Activated naive CD4-positive, alpha-beta T cell treated with Interleukin-2 at 50 U/mL for 16 hours (primary cell): Measurements from ENCODE around the gene NAPSA.
"Not testable (repeated sequence)": the region's sequence is repeated elsewhere in the genome, so short reads cannot be mapped to it uniquely, and the experiment has no call there.

Experiments used
- DNase-seq: peaks from one replicate; pipeline ENCODE4 v3.0.0-alpha.2; 2020

The NAPSA gene

DNA sequence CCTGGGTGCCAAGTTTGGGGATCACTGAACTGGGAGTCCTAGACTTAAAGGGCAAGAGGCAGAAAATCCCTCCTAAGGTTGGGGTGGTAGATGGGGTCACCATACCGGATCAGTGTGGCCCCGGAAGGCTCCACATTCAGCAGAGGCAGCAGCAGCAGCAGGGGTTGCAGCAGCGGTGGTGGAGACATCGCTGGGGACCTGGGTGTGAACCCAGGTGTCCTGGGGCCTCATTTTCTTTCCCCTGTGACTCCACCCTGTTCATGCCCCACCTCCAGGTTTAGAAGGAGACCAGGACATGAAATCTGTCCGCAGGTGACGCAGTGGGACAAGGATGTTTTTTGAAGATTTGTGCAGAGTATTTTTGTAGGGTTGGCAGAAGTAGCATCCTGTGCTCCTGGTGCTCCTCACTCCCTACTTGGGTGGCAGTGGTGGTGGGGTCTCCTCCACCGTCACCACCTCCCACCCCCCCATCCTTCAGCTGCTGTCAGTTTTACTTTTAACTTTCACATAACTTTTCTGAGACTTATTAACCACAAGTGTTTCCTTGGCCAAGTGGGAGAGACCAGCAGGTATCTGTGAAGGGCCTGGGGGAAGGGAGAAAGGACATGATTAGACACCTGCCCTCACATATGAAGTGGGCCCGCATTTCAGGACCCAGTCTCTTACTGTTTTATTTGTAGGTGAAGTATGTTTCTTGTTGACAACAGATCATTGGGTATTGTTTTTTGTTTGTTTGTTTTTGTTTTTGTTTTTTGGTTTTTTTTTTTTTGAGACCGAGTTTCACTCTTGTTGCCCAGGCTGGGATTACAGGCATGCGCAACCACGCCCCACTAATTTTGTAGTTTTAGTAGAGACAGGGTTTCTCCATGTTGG, at the start of gene NAPSA:
Gene NAPSA (minus strand): TSS at position 206 of the 873 bp plus-strand sequence. CDS start 18 bp downstream, at position 188.
- no peak for DNase-seq

DNA sequence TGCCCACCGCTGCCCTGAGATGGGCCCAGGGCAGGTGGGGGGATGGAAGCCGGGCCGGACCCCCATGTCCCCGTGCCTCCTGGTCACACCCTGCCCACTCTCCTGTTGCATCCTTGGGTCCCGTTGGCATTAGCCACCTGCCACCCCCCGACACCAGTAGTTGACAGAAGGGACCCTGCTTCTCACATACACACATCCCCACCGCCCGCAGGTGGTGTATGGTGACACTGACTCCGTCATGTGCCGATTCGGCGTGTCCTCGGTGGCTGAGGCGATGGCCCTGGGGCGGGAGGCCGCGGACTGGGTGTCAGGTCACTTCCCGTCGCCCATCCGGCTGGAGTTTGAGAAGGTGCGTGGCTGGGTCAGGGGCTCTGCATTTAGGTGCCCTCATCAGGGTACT, 48.1 kb upstream of the NAPSA start:
- no peak for DNase-seq

DNA sequence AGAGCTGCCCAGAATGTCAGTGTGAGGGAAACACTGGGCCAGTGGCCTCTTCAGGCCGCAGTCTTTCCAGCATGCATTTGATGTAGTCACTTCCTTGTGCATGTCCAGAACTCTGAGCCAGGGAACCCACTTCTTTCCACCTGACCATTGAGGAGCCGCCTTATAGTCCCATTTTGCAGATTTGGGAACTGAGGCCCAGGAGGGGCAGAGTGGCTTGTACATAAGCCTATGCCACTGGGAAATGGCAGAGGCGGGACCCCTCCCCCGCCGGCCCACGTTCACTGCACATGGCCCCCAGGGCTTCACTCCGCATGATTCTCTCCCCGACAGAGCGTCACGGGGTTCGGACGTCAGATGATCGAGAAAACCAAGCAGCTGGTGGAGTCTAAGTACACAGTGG, 47.7 kb upstream of the NAPSA start:
- DNase-seq: no peak

DNA sequence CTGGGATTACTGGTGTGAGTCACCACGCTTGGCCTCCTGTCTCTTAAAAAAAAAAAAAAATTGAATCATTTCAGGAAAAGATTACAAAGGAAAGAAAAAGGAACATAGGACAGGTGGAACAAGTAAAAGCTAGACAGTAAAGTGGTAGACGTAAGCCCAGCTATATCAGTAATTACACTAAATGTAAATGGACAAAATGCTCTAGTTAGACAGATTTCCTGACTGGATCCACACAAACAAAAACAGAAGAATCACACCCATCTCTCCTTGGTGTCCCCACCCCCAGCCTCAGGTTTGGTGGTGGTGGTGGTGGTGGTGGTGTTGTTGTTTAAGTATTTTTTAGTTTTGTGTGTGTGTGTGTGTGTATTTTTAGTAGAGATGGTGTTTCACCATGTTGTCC, 47.0 kb upstream of the NAPSA start:
- no peak for DNase-seq

DNA sequence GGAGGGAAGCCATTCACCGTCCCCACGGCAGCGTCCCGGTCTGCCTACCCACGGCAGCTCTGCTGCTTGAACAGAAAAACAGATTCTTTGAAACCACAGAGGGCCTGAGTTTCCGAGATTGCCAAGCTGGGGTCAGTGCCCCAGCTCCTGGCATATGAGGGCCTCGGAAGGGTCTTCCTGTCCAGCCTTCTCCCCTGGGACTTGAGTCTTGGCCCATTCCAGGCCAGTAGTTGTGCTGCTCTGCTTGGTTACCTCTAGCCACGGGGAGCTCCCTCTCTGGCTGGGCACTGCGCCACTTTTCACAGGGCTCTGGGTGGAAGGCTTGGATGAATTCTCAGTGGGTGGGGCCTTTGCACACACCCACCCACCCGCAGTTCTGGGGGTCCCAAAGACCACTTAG, 44.7 kb upstream of the NAPSA start:
- DNase-seq: no peak

DNA sequence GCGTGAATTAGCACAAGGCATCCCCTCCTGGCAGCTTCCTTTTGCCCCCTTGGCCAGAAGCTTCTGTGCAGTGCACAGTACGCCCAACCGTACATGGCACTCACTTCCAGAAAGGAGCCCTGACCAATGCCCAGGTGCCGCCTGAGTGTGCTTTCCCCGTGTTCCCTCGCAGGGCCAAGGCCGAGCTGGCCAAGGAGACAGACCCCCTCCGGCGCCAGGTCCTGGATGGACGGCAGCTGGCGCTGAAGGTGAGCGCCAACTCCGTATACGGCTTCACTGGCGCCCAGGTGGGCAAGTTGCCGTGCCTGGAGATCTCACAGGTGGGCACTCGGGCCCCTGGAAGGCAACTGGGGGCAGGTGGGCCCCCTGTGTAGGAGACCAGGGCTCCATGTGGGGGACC, 43.9 kb upstream of the NAPSA start:
- DNase-seq: no peak

DNA sequence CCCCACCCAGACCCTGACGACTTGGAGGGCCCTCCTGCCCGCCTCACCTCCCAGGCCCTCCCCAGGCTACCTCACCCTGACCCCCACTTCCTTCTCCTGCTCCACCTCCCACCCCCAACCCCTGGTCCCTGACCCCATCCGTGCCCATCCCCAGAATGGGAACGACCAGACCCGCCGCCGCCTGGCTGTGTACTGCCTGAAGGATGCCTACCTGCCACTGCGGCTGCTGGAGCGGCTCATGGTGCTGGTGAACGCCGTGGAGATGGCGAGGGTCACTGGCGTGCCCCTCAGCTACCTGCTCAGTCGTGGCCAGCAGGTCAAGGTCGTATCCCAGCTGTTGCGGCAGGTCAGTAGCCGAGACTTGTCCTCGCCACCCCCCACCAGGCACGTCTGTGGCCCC, 41.4 kb upstream of the NAPSA start:
- DNase-seq: no peak

DNA sequence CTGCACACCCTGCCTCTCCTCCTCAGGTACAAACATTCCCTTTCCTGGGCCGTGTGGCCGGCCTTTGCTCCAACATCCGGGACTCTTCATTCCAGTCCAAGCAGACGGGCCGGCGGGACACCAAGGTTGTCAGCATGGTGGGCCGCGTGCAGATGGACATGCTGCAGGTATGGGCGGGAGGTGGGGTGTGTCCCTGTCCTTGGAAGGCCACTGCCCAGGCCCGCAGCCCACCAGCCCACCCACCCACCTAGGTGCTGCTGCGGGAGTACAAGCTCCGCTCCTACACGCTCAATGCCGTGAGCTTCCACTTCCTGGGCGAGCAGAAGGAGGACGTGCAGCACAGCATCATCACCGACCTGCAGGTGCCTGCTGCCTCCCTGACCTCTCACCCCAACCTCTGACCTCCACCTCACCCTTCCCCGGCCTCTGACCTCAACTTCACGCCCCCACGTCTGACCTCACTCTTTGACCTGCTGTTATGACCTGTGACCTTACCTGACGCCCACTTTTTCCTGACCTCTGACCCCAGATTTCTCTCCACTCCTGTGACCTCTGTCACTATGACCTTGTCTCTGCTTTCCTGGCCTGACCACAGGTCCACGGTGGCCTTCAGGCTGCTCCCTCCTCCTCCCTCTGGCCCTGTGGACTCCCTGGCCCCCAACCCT, 40.8 kb upstream of the NAPSA start:
- DNase-seq: no peak

DNA sequence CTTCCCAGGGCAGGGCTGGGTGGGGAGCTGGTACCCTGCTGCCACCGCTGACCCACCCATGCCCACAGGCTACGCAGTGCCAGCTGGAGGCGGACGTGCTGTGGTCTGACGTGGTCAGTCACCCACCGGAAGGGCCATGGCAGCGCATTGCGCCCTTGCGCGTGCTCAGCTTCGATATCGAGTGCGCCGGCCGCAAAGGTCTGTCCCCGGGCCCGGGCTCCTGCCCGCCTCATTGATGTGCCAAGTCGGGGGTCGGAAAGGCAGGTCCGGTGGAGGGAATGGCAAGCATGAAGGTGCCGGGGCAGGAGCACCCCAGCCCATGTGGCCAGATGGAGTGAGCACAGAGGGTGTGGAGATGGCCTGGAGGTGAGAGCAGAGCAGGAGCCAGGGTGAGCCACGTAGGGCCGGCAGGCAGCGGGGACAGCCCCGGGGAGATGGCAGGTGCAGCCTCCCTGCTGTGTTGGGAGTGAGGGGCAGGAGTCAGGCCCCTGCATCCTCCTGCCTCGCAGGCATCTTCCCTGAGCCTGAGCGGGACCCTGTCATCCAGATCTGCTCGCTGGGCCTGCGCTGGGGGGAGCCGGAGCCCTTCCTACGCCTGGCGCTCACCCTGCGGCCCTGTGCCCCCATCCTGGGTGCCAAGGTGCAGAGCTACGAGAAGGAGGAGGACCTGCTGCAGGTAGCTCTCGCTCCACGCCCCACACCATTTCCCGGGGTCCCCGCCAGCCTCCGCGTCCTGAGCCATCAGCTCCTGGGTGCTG, 37.3 kb upstream of the NAPSA start:
- DNase-seq: no peak

DNA sequence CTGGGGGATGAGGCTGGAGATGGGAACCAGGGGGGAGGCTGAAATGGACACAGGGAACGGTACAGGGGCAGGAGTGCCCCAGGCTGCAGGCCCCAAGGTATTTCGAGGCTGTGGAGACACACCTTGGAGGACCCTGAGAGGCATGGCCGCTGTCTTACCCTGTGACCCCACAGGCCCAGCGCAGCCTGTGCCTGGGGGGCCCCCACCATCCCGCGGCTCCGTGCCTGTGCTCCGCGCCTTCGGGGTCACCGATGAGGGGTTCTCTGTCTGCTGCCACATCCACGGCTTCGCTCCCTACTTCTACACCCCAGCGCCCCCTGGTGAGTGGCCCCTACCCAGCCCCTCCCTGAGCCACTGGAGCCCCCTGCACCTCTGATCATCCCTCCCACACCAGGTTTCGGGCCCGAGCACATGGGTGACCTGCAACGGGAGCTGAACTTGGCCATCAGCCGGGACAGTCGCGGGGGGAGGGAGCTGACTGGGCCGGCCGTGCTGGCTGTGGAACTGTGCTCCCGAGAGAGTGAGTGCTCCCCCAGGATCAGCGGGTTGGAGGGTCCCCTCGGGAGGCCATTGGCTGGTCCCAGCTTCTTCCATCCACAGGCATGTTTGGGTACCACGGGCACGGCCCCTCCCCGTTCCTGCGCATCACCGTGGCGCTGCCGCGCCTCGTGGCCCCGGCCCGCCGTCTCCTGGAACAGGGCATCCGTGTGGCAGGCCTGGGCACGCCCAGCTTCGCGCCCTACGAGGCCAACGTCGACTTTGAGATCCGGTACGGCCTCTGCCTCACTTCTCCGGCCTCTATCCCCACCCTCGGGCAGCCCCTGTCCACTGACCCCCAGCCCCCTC, 36.4 kb upstream of the NAPSA start:
- no peak for DNase-seq

DNA sequence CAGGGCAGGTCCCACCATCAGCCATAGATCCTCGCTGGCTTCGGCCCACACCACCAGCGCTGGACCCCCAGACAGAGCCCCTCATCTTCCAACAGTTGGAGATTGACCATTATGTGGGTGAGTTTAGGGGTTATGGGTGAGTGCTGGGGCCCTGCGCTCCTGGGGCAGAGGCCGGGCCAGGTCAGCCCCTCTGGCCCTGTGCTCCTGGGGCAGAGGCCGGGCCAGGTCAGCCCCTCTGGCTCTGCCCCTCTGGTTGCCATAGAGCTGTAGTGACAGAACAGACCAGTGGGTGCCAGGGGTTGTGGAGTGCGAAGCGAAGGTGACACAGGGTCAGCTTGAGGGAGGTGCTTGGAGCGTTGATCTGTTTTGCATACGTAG, 33.9 kb upstream of the NAPSA start:
- DNase-seq: no peak

DNA sequence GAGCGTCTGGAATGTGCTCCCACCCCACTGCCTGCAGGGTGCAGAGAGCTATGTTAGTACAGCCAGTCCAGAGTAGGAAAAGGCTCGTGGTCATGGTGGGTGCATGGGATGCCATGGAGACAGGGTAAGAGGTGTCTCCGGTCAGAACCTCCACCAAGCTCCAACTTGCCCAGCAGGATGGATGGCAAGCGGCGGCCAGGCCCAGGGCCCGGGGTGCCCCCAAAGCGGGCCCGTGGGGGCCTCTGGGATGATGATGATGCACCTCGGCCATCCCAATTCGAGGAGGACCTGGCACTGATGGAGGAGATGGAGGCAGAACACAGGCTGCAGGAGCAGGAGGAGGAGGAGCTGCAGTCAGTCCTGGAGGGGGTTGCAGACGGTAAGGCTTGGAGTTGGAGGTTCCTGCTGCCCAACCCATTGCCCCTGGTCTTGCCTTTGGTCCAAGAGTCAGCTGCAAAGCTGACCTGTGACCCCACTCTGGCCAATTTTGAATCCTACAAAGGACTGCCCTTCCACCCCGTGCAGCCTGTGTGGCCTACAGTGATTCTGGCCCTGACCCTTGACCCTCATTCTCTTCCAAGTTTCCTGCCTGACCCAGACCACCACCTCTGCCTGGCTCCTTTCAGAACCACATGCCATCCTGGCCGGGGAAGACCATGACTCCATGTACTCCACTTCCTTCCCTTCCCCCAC, 33.4 kb upstream of the NAPSA start:
- DNase-seq: no peak

DNA sequence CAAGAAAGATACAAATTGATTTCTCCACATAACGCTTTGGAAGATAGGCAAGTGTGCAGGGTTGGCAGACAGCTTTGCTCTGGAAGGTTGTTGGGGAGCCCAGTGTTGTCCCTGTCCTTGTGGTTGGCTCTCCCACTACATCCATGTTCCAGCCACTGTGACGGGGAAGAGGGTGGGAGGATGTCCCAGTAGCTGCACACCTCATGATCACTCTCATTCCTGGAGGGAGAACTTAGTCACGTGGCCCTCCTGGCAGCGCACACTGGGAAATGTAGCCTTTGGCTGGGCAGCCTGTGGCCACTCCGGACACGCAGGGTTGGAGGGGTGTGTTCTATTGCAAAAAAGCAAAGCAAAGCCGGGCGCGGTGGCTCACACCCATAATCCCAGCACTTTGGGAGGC, 28.6 kb upstream of the NAPSA start:
- no peak for DNase-seq

DNA sequence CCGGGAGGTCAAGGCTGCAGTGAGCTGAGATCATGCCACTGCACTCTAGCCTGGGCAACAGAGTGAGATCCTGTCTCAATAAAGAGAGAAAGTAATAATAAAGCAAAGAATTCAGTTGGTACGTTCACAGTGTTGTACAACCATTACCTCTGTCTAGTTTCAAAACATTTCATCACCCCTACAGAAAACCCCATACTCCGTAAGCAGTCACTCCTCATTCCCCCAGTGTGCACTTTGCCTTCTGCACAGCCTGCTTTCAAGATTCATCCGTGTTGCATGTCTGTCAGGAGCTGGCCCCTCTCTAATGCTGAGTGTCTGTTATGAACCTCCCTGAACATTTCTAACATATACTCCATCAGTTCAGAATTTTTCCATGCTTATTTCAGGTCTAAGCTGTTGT, 28.1 kb upstream of the NAPSA start:
- no peak for DNase-seq

DNA sequence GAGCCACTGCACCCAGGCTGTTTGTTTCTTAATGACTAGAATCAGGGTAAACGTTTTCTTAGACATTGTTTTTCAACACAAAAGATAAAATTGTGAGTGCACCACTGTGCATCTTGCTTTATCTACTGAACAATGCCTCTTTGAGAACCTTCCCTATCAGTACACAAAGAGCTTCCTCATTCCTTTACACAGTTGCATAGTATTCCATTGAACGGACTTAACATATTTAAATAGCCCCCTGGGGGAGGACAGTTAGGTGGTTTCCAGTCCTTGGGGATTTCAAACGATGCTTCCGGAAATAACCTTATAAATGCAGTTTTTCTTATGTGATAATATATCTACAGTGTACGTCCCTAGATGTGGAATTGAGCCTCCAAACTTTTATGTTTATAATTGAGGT, 27.3 kb upstream of the NAPSA start:
- no peak for DNase-seq

DNA sequence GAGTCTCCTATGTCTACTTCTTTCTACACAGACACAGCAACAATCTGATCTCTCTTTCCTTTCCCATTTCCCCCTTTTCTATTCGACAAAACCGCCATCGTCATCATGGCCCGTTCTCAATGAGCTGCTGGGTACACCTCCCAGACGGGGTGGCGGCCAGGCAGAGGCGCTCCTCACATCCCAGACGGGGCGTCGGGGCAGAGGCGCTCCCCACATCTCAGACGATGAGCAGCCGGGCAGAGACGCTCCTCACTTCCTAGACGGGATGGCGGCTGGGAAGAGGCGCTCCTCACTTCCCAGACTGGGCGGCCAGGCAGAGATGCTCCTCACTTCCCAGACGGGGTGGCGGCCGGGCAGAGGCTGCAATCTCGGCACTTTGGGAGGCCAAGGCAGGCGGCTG, 25.5 kb upstream of the NAPSA start:
- DNase-seq: not testable (repeated sequence)

DNA sequence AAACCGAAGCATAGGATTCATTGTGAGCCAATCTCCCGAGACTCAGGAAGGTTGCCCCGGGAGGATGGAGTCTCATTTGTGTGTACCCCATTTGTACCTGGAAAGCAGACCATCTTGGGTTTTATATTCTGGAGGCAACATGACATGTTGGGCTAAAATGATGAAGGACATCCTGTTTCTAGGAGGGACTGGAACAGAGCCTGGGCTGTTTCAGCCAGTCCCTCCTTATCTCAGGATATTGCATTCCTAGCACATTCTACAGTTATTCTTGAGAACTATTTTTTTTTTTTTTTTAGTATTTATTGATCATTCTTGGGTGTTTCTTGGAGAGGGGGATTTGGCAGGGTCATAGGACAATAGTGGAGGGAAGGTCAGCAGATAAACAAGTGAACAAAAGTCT, 24.9 kb upstream of the NAPSA start:
- not testable (repeated sequence) for DNase-seq

DNA sequence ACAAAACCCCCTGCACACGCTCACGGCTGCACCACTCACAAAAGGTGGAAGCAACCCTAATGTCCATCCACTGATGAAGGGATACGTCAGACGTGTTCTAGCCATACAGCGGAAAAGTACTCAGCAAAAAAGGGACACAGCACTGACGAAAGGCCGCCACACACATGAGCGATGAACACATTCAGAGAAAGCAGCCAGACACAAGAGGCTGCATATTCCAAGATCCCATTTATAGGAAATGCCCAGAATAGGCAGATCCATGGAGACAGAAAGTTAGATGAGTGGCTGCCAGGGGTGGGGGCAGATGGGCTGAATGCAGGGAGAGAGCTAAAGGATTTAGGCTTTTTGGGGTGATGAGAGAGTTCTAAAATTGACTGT, 22.4 kb upstream of the NAPSA start:
- DNase-seq: no peak

DNA sequence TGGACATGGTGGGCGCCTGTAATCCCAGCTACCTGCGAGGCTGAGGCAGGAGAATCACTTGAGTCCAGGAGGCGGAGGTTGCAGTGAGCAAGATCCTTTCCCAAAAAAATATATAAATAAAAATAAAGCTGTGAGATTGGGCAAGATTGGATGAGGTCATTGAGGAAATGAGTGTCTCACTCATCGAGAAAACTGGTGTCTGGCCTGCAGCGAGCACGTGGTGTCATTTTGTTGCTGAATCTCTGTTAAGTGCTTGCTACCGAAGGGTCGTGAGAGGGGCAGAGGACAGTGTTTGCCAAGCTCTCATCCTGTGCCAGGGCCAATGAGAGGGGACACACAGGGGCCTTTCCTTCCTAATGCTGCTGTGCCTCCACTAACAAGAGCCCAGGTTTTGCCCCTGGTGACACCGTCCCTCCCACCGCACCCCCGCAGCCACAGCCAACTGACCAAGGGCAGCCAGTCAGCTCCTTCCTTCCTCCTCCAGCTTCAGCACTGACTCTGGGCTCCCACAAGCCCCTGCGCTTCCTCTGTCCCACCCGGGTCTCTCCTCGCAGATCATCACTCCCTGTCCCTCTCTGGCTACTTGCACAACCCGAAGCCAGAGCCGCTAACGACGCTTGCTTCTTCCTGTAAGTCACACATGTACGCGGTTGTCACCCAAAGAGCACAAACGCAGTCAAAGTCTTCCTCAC, 21.9 kb upstream of the NAPSA start:
- no peak for DNase-seq

DNA sequence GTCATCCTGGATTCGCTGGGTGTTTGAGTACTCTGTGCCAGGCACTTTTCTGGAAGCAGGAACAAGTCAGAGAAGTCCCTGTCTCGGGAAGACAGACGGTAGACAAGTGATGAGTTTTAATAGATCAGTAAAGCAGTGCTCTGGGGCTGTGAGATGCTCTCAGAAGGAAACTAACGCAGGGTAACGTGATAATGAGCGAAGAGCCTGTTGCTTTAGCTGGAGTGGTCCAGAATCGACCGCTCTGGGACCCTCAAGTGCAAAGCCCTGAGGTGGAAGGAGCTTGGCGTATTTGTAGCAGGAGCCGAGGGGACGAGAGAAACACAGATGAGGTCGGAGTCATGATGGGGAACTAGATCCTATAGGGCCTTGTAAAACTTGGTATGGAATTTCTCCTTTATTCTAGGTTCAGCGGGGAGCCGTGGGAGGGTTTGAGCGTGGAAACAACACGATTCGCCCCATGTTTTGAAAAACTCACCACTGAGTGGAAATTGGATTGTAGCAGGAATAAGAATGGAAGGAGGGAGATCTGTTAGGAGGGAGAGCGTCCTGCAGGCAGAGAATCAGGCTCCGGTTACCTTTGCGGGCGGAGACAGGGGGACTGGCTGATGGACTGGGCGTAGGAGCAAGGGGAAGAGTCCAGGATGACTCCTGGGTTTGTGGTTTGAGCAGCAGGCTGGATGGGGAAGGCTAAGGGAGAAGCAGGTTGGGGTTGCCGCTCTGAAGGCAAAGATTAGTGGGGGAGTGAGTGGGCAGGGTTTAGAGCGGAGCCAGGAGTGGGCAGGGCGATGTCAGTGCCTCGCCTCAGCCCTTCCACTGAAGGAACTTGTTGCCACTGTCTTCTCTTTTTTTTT, 19.5 kb upstream of the NAPSA start:
- no peak for DNase-seq
